ENCODE results near the gene MBNL2. TPM values are rescaled to one million over a fixed set of nuclear protein-coding genes. Genes with fewer than 3 reads are reported as not detected.
A peak's percentile ranks its signal among the peaks of the same experiment; 100 is the strongest.

Gene MBNL2
- total and polyA plus RNA-seq, 8 donors, result 8.9 to 66.5 (median 37.7) TPM

DNA sequence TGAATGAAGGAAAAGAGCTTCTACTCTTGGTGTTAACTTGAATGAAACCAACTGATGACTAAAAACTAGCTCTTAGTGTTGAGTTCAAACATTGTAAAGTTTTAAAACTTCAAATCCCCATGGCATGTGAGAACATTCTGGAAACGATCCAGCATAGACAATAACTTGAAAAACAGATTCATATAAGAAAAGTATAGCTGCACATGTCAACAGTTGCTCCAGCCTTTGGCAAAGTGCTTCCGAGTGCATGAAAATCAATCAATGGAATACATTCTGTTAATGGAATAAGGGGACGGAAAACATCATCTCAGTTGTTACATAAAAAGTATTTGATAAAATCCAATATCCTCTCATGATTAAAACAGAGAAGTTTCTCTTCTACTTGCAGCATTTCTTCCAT is 89.8 kb downstream of the MBNL2 start:
- WGBS, 2 donors, result 79 to 81% methylated on average over 3 of the region's 3 CpGs
- H3K4me3 ChIP-seq, result no peak overlapping the region
- ATAC-seq (no peak), FAIRE-seq (no peak), DNase-seq (no peak)
- no peaks in the 10 kb centered on the region for H3K27me3 ChIP-seq
- no peaks in the 10 kb centered on the region for H3K9me3 ChIP-seq
- no peak overlapping the region for H3K27ac ChIP-seq
- TF ChIP-seq, protein P1, sequence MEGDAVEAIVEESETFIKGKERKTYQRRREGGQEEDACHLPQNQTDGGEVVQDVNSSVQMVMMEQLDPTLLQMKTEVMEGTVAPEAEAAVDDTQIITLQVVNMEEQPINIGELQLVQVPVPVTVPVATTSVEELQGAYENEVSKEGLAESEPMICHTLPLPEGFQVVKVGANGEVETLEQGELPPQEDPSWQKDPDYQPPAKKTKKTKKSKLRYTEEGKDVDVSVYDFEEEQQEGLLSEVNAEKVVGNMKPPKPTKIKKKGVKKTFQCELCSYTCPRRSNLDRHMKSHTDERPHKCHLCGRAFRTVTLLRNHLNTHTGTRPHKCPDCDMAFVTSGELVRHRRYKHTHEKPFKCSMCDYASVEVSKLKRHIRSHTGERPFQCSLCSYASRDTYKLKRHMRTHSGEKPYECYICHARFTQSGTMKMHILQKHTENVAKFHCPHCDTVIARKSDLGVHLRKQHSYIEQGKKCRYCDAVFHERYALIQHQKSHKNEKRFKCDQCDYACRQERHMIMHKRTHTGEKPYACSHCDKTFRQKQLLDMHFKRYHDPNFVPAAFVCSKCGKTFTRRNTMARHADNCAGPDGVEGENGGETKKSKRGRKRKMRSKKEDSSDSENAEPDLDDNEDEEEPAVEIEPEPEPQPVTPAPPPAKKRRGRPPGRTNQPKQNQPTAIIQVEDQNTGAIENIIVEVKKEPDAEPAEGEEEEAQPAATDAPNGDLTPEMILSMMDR (IDR thresholded peaks at IDR 0.05), result no peak
- H3K4me1 ChIP-seq, result peaks cover 4 to 11% (median 9%) of the 10 kb centered on the region in 3 donors
- intact Hi-C loops (cut with DNase I), result no loop called here
- H3K36me3 ChIP-seq, result no peaks in the 10 kb centered on the region

DNA sequence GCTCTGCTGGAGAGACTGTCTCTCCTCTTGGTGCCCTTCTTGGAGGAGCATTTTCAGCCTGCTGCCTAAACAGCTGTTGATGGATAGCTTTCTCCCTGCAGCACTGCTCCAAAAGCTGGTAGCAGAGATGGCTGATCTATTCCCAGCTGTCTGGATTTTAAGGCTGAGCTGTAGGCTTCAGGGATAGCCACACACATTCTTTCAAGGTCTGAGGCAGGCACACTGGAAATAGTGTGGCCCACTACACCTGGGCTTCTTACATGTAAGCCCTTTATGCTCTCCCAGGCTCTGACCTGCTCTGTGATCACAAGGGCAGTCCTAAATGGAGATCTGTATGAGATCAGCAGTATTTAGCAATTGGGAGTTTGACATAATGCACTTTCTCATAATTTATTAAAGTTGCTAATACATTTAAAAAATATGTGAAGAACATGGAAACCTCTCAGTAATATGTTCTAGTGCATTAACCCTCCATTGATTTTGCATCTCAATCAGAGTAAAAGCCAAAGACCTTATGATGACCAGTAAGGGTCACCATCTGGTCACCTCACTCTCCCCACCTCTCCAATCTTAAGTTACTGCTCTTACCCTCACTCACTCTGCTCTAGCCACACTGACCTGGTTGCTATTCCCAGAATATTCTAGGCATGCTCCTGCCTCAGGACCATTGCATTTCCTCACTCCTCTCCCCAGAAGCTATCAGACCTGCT is 91.6 kb downstream of the MBNL2 start:
- ATAC-seq, result no peak
- TF ChIP-seq, protein P1 (IDR thresholded peaks at IDR 0.05), result no peak
- H3K4me1 ChIP-seq, result peaks cover 0 to 1% (median under 1%) of the 10 kb centered on the region in 3 donors
- no peaks in the 10 kb centered on the region for H3K27me3 ChIP-seq
- H3K9me3 ChIP-seq, result no peaks in the 10 kb centered on the region
- intact Hi-C loops (cut with DNase I), result no loop called here
- H3K36me3 ChIP-seq, result no peaks in the 10 kb centered on the region
- H3K27ac ChIP-seq, result no peak overlapping the region
- H3K4me3 ChIP-seq, result no peak overlapping the region
- no peak for DNase-seq
- FAIRE-seq, result no peak

DNA sequence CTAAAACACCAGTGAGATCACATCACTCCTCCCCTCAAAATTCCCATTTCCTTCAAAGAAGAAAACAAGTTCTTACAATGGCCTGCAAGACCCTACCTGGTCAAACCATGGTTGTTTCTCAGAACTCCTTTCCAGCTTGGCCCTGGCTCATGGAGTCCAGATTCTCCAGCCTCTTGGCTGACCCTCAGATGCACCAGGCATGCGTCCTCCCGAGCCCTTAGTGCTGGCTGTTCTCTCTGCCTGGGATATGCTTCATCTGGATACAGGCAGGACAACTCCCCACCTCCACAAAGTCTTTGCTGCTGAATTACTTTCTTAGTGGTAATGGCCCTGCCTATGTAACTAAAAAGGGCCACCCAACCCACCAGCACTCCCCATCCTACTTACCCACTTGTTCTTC is 94.3 kb downstream of the MBNL2 start:
- DNase-seq (no peak), ATAC-seq (peak in 1 of 4 donors; percentile 26), FAIRE-seq (no peak)
- Histone ChIP-seq H3K27ac (no peak overlapping the region), H3K4me1 (peaks cover 0 to 6% (median 0%) of the 10 kb centered on the region in 3 donors), H3K27me3 (no peaks in the 10 kb centered on the region), H3K9me3 (no peaks in the 10 kb centered on the region), H3K4me3 (no peak overlapping the region), H3K36me3 (no peaks in the 10 kb centered on the region)
- TF ChIP-seq, protein P1 (IDR thresholded peaks at IDR 0.05), result no peak
- intact Hi-C loops (cut with DNase I), result no loop called here
- 90% methylated on average over 2 of the region's 2 CpGs for WGBS, 2 donors

DNA sequence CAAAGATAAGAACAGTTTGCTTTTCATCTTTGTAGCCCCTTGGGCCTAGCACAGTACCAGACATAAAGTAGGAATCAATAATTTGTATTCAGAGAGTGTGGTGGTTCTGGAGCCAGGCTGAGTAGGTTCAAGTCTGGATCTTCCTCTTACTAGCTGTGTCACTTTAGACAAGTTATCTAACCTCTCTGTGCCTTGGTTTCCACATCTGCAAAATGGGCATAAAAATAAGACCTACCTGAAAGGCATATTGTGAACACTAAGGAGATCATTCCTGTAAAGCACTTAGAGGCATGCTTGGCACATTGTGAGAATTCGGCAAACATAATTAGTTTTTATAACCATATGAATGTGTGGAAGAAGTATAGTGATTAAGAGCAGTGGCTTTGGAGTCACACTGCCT is 95.8 kb downstream of the MBNL2 start:
- intact Hi-C loops (cut with DNase I), result no loop called here
- Histone ChIP-seq H3K36me3 (no peaks in the 10 kb centered on the region), H3K27me3 (no peaks in the 10 kb centered on the region), H3K9me3 (no peaks in the 10 kb centered on the region), H3K27ac (no peak overlapping the region), H3K4me3 (no peak overlapping the region), H3K4me1 (peaks cover 0 to 6% (median 0%) of the 10 kb centered on the region in 3 donors)
- no peak for FAIRE-seq
- no peak for ATAC-seq
- TF ChIP-seq, protein P1 (IDR thresholded peaks at IDR 0.05), result no peak
- 79 to 83% methylated on average over 1 of the region's 1 CpG for WGBS, 2 donors
- no peak for DNase-seq

DNA sequence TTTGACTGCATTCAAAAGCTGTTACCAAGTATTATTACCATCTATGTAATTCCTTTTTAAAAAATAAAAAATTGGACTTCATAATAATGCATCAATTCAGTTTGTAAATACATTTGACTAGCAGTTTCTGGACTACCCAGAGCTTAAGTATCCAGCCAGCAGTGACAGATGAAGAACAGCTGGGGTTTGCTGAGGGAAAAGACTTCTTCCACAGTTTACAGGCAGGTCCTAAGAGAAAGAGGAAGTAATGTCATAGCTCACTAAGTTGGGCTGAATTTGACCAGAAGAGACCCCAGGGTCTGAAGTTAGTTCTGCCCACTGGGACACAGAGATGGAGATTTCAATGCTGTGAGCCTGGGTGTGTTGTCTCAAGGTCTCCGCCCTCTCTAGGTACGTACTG is 96.4 kb downstream of the MBNL2 start:
- no peak overlapping the region for H3K4me3 ChIP-seq
- no peak overlapping the region for H3K27ac ChIP-seq
- no peak for DNase-seq
- WGBS, 2 donors, result 80 to 95% methylated on average over 2 of the region's 2 CpGs
- intact Hi-C loops (cut with DNase I), result no loop called here
- FAIRE-seq, result no peak
- no peaks in the 10 kb centered on the region for H3K9me3 ChIP-seq
- TF ChIP-seq, protein P1 (IDR thresholded peaks at IDR 0.05), result no peak
- no peak for ATAC-seq
- no peaks in the 10 kb centered on the region for H3K36me3 ChIP-seq
- peaks cover 0 to 6% (median 0%) of the 10 kb centered on the region in 3 donors for H3K4me1 ChIP-seq
- no peaks in the 10 kb centered on the region for H3K27me3 ChIP-seq
